Stomach (tissue), 4 donors: Measurements from ENCODE around the gene EIF2B2.

ENCODE experiments used
- CTCF ChIP-seq, 7 experiments: fragments of 450-650 bp in 4 of 7; fragments of 200-600 bp in 3 of 7; sonication (generic) in 3 of 7; IDR thresholded peaks; one replicate each; pipeline ENCODE4 v1.5.1; 2016 to 2019; ENCODE audit warnings: antibody characterized with exemption in 7 of 7, control low read depth in 2 of 7, mild to moderate bottlenecking in 1 of 7
- POLR2A ChIP-seq, 4 donors: fragments of 450-650 bp; IDR thresholded peaks; one replicate each; pipeline ENCODE4 v1.6.1; 2016; ENCODE audit warnings: antibody characterized with exemption in 4 of 4, control low read depth in 2 of 4, mild to moderate bottlenecking in 1 of 4, moderate library complexity in 1 of 4

- TF ChIP-seq CTCF (IDR thresholded peaks at IDR 0.05) (no peak), POLR2A (IDR thresholded peaks at IDR 0.05) (no peak)
Observed at GRCh38 chr14:75030147-75030546, 27.4 kb downstream of the EIF2B2 start.
